Renal pelvis (tissue), 4 donors: ENCODE results near the gene GLO1. TPM values are rescaled to one million over a fixed set of nuclear protein-coding genes. Genes with fewer than 3 reads are reported as not detected.

Source experiments
- DNase-seq: peaks from one replicate; pipeline ENCODE4 v3.0.0-alpha.2; 2013
- polyA plus RNA-seq, 3 donors: library from polyadenylated mRNA; unstranded; fragments of 120-200 nt; gene quantifications; one replicate each; pipeline ENCODE4 v1.2.1, GENCODE V29; 2013; ENCODE audit not compliant: insufficient read length in 3 of 3

GLO1 gene
- polyA plus RNA-seq, 3 donors = 129 to 137 (median 135) TPM

GRCh38 chr6:38632490-38632889 lies 70.5 kb downstream of the GLO1 start:
- no peak for DNase-seq

GRCh38 chr6:38631186-38631783 lies 71.7 kb downstream of the GLO1 start:
- DNase-seq = no peak

Other genes starting within 250 kb of the GLO1 start
- gene BTBD9, start 63.2 kb downstream of the GLO1 start, polyA plus RNA-seq = 10 to 100 TPM; 13.7 to 16.9 (median 16.1) TPM
- gene DNAH8, start 12.2 kb upstream of the GLO1 start, polyA plus RNA-seq = under 1 TPM; 0.31 to 0.79 (median 0.37) TPM